B cell (primary cell): ENCODE data around the gene AMIGO1.

Experiments
- EZH2 ChIP-seq: IDR thresholded peaks from 2 replicates; pipeline ENCODE4 v1.6.1; 2012; ENCODE audit warnings: borderline replicate concordance, low read depth, mild to moderate bottlenecking, moderate library complexity, low read length; ENCODE audit not compliant: insufficient read depth, poor library complexity, severe bottlenecking
- TF ChIP-seq, protein P1 (sequence below): fragments of 200-600 bp; IDR thresholded peaks from one replicate; pipeline ENCODE4 v1.8.0; 2022; ENCODE audit warnings: antibody characterized with exemption, mild to moderate bottlenecking

DNA sequence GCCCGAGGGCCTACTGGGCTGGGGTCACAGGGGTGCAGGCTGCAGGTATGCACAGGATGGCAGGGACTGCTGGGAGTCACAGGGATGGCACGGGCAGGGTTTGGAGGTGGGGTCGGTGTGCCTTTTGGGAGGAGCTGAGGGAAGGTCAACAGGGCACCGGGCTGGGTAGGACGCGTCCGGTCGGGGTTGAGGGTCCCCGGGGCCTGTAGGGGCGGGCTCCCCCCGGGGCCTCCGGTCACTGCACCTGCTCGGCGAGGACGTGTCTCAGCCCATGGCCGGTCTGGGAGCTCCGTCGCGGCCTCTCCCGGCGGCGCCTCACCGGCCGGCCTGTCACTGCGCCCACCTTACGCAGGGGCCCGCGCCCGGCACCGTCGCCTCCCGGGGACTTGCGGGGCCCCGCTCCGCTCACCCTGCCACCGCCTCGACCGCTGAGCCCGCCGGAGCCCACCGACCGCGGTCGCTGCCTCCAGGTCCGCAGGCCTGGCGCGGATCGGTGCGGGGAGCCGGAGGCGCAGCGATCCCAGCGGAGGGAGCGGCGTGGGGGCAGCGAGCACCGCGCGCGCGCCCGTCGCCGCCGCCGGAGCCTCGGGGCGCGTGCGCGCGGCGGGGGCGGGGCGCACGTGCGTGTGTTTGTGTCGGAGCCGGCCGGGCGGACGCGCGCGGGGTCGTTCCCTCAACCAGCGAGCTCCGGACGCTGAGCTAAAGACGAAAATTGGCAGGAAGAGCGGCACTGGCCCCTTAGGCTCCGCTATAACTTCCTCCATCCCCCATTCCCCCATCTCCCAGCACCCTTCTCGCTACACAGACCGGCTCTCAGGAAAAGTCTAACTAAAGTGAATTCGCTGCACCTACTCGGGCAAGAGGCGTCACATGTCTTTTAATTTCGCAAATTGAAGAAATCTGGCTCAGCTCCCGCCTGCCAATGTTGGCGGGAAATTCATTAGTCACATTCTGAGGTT lies at the start of gene AMIGO1:
- TF ChIP-seq, protein P1, sequence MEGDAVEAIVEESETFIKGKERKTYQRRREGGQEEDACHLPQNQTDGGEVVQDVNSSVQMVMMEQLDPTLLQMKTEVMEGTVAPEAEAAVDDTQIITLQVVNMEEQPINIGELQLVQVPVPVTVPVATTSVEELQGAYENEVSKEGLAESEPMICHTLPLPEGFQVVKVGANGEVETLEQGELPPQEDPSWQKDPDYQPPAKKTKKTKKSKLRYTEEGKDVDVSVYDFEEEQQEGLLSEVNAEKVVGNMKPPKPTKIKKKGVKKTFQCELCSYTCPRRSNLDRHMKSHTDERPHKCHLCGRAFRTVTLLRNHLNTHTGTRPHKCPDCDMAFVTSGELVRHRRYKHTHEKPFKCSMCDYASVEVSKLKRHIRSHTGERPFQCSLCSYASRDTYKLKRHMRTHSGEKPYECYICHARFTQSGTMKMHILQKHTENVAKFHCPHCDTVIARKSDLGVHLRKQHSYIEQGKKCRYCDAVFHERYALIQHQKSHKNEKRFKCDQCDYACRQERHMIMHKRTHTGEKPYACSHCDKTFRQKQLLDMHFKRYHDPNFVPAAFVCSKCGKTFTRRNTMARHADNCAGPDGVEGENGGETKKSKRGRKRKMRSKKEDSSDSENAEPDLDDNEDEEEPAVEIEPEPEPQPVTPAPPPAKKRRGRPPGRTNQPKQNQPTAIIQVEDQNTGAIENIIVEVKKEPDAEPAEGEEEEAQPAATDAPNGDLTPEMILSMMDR = no peak
- no peak for TF ChIP-seq EZH2
